NOMO-1 (cell line): ENCODE data around the gene RNF148.
"Not testable (repeated sequence)": the region's sequence is repeated elsewhere in the genome, so short reads cannot be mapped to it uniquely, and the experiment has no call there.

Experiments
- DNase-seq, 2 experiments: peaks; one replicate each; lab custom pipeline; 2025; ENCODE audit not compliant: unreplicated experiment in 2 of 2; lab: John Stamatoyannopoulos, UW

Gene RNF148

GRCh38 chr7:122691569-122692235 is 11.0 kb downstream of the RNF148 start:
- DNase-seq, result no peak

DNA sequence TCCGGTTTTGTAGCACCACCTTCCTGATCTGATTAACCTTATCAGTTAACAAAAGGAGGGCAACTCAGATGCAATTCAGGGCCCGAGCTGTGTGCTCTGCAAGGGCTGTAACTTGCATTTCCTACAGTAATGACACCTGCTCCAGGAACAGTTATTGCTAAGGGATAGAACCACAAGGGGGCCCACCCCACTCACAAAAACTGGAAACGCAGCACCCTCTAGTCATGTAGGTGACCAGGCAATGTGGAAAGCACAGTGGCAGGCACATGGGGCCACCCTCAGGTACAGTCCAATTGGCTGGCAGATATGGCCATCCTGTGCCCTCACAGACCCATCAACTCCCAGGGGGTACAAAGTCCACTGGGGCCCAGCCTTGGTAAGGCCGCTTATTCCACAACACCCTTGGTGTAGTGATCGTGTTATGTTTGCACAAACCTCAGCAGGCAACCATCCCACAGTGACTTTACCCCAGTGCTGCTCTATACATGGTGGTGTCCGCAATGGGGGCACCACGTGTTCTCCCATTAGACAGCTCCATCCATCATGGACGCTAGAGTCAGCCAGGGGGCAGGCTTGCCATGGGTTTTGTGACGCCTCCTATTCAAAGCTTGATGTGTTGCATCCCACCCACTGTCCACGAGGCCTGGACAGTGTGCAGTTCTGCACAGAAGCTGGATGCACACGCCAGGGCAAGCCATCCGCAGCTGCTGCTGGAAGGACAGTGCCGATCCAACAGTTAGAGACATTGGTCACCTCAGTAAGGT is 13.2 kb downstream of the RNF148 start:
- no peak for DNase-seq

- no peak for DNase-seq
These were observed 14.2 kb downstream of the RNF148 start for GRCh38 chr7:122688400-122688998.

- no peak for DNase-seq
These were observed 16.3 kb downstream of the RNF148 start for GRCh38 chr7:122686360-122686878.

DNA sequence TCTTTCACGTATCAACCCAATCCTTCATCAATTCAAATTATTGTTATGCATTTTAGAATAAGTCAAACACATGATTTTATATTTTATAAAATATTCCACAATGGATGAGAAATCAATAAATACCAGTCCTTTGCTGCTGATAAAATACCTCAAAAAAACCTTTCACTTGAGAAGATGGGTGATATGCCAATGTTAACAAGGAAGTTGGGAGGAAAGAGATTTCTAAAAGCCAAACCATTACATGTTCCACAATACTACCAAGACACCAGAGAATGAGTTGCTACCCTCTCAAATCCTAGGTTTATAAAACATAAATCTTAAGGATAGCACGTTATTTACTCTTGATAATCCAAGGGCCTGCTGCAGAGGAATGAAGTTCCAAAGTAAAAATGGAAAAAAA is 18.2 kb downstream of the RNF148 start:
- DNase-seq, result no peak

DNA sequence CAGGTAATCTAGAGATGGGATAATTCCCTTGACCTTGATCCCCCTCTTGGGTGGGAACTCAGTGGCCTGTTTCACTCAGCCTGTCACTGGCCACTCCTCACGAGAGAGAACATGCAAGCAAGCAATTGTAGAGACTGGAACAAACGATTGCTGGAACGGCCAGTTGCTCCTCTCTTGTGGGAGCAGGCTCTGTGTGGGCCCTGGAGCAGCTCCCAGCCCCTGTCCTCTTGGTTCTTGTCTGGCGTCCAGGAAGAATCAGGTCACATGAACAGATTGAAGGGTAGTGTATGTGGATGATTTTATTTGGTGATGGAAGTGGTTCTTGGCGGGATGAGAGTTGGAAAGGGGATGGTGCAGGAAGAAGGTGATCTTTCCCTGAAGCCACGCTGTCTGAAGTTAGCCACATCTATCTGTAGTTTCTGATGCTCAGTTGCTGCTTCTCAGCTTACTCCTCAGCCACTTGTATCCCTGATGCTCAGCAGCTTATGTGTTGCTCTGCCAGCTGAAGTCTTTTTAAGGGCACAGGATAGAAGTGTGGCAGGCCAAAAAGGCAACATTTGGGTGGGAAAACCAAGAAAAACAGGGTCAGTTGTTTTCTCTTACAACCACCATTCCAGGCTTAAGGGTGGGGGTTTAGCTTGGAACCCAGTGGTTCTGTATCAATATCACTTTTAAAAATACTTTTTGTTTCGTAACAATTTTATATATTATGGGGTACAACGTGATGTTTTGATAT is 19.7 kb downstream of the RNF148 start:
- no peak for DNase-seq

- DNase-seq, result not testable (repeated sequence)
These were observed 21.5 kb downstream of the RNF148 start for GRCh38 chr7:122681186-122681585.

- DNase-seq, result no peak
These were observed 22.9 kb downstream of the RNF148 start for GRCh38 chr7:122679813-122680212.

GRCh38 chr7:122679269-122679709 is 23.4 kb downstream of the RNF148 start:
- DNase-seq, result not testable (repeated sequence)

- no peak for DNase-seq
These were observed 25.6 kb downstream of the RNF148 start for GRCh38 chr7:122677149-122677548.

DNA sequence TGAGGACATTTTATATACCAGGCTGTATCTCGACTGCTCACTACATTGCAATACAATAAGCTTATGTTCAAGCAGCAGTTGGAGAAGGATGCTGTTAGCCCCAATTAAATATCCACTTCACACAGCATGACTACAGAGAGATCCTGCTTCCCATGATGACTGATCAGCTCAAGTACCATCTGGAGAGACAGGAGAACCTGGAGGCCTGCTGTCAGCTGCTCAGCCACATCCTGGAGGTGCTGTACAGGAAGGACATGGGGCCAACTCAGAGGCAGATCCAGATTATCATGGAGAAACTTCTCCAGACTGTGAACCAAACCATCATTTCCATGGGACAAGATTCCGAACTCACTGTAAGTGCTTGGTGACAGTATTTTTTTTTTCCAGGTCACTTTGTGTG is 26.3 kb downstream of the RNF148 start:
- DNase-seq, result no peak

DNA sequence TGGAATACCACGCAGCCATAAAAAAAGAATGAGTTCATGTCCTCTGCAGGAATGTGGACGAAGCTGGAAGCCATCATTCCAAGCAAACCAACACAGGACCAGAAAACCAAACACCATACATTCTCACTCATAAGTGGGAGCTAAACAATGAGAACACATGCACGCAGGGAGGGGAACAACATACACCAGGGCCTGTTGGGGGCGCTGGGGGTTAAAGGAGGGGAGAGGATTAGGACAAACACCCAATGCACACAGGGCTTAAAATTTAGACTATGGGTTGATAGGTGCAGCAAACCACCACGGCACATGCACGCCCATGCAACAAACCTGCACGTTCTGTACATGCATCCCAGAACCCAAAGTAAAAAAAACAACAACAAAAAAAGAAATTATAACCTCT is 27.1 kb downstream of the RNF148 start:
- no peak for DNase-seq

DNA sequence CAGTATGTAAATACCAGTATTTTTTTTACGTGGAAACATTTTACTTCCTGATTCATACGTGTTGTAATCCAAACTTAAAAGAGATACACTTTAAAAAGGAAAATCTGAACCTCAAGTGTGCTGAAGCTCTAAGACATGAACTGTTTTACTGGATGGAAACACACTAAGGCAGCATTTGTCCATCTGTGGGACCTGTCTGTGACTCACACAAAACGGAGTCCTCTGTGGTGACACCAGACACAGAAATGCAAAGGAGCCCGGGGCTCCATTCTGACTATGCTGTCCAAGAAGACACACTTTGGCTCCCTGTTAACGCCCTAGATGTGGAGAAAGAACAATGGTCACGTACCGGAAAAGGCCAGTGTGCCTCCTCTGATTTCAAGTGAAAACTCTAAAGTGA is 27.7 kb downstream of the RNF148 start:
- no peak for DNase-seq

- no peak for DNase-seq
These were observed 28.2 kb downstream of the RNF148 start for GRCh38 chr7:122674502-122674901.

DNA sequence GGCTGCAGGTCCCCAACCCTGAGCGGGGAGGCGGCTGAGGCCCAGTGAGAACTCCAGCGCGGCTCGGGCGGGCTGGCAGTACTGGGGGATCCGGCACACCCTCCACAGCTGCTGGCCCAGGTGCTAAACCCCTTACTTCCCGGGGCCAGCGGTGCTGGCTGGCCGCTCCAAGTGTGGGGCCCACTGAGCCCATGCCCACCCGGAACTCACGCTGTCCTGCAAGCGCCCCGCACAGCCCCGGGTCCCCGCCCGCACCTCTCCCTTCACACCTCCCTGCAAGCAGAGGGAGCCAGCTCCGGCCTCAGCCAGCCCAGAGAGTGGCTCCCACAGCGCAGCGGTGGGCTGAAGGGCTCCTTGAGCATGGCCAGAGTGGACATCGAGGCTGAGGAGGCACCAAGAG is 28.8 kb downstream of the RNF148 start:
- DNase-seq, result no peak

DNA sequence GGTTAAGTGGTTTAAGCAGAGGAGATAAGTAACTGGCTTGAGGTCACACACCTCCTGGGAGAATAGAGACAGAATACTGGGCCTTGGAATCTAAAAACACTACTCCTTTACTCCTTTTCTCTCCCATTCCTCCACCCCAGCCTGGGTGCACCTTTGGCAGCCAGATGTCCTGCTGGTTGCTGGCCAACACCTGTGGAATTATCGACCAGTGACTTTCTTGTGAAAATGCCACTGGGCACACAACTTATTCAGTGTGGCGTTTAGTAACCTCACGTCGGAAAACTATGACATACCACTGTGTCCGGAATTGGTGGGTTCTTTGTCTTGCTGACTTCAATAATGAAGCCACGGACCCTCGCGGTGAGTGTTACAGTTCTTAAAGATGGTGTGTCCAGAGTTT is 30.2 kb downstream of the RNF148 start:
- no peak for DNase-seq

GRCh38 chr7:122663733-122664132 is 39.0 kb downstream of the RNF148 start:
- DNase-seq, result no peak

DNA sequence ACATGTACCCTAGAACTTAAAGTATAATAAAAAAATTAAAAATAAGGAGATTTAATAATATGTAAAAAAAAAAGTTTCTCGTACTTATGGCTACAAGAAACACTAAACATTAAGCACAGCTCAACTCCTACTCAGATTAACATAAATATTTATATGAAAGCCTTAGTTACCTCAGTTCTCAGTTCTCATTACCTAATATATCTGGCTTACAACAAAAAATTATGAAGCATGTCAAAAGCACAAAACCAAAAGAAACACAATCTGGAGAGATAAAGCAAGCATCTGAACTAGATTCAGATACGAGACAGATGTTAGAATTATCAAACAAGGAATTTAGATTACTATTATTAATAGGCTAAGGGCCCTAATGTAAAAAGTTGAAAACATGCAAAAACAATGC is 43.9 kb downstream of the RNF148 start:
- DNase-seq, result no peak

DNA sequence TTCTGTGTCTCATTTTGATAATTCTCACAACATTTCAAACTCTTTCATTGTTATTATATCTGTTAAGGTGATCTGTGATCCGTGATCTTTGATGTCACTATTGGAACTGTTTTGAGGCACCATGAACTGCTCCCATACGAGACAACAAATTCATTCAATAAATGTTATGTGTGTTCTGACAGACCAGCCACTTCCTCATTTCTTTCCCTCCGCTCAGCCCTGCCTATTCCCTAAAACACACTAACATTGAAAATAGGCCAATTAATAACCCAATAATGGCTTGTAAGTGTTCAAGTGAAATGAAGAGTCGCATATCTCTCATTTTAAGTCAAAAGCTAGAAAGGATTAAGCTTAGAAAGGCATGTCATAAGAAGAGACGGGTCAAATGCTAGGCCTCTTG is 49.0 kb downstream of the RNF148 start:
- no peak for DNase-seq

- no peak for DNase-seq
These were observed 49.8 kb downstream of the RNF148 start for GRCh38 chr7:122652876-122653275.
